HG03457 (cell line): ENCODE results near the gene APOL6.
"Not testable (repeated sequence)": the region's sequence is repeated elsewhere in the genome, so short reads cannot be mapped to it uniquely, and the experiment has no call there.

Experiments
- ATAC-seq: cut with Tn5 transposase; IDR thresholded peaks from one replicate; pipeline ENCODE4 v1.9.1; 2021; ENCODE audit warnings: moderate number of reproducible peaks; ENCODE audit not compliant: unreplicated experiment

APOL6 gene

DNA sequence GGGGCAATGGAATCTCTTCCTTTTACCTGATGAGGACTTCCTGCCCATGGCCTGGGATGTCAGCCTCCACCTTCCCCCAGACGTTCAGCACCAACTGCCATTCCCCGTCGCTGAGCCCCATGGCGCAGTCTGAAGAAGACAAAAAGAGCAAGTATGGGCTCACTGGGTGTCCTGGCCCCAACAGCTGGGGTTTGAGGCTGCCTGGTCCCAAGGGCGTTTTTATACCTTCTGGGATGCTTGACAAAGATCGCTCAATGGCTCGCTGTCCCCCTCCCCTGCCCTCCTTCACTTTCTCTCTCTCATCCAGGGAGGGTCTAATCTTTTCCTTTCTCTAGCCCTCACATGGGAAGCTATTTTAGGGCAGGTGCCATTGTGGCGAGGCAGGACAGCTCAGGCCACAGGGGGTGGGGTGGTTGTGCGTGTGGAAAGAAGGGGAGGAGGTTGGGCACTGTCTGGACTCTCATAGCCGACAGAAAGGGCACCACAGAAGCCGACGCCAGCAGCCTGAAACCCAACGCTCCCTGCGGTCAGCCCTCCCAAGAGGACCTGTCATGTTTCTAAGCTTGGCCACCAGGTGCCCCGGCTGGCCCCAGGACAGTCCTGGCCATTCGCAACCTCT is 31.0 kb upstream of the APOL6 start, which contains the start of gene MB:
TSS of gene MB (minus strand) at position 193 of the 619 bp plus-strand sequence. CDS start at position 121, 72 bp downstream.
- no peak for ATAC-seq

DNA sequence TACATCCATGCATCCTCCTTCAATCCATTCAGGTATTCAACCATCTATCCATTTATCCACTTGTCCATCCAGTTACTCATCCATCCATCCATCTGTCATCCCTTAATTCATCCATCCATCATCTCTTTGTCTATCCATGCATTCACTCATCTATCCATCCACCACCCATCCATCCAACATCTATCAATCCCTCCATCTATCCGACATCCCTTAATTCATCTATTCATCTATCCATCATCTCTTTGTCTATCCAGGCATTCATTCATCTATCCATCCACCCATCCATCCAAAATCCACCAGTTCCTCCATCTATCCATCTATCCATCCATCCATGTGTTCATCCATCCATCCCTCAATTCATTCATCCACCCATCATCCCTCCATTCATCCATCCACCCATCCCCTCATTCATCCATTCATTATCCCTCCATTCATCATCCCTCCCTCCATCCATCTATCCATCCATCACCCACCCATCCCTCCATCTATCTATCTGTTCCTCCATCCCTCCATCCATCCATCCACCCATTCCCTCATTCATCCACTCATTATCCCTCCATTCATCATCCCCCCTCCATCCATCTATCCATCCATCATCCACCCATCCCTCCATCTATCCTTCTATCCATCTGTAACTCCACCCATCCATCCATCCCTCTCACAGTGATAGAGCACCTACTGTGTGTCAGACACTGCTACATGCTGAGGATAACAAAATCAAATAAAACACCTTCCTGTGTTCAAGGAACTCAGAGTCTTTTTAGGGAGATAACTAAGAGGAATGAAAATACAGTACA is 29.6 kb upstream of the APOL6 start:
- no peak for ATAC-seq

DNA sequence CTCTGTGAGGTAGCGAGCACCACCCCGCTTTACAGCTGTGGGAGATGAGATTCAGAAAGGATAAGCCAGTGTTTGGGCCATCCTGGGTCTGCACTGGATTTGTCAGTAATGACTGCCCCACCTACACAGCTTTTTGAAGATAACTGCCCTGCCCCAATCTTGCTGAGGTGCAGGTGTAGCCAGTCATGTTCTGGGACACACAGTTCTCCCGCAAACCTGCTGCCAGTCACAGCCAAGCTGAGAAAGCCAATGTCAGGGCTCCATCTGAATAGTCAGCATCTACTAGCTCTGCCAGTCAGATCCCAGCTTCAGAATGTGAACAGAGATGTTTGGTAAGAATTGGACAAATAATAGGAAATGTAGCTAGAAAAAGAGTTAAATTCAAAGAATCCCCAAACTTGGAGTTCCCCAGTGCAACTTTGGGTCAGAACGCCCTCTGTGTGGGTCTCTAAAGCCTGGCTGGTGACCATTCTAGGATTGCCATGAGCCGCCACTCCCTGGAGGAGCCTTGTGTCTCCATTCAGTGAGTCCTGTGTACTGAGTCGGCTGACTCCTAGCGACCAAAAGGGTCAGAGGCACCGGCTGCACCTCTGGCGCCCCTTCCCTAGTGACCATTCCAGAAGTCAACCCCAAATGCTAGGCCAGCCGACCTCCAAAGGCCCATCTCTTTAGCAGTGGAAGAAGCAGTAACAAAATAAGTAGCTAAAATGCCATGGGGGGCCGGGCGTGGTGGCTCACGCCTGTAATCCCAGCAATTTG is 28.7 kb upstream of the APOL6 start:
- no peak for ATAC-seq

DNA sequence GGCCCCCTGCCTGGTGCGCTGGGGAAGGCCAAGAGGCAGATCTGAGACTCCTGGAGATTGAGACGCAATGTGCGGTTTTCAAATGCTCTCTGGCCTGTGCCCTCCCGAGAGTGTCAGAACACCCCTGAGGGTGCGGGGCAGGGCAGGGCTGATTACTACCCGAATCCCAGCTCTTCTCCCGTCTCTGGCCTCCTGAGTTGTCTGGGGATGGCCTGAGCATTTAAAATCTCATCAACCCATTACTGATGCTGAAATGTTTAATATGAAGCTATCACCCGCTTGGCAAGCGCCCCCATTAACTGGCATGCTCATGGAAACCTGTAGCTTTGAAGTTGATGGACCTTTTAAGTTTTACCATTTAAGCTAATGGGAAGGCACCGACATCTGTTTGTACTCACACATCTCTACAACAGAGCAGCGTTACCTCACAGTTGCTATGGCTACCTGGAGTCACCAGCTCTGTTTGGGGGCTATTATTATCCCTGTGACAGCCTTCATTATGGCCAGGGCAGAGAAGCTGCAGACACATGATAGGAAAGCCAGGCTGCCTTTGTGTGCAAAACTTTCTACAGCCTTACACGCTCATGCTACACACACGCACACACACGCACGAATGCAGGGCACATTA is 27.5 kb upstream of the APOL6 start:
- ATAC-seq = no peak

DNA sequence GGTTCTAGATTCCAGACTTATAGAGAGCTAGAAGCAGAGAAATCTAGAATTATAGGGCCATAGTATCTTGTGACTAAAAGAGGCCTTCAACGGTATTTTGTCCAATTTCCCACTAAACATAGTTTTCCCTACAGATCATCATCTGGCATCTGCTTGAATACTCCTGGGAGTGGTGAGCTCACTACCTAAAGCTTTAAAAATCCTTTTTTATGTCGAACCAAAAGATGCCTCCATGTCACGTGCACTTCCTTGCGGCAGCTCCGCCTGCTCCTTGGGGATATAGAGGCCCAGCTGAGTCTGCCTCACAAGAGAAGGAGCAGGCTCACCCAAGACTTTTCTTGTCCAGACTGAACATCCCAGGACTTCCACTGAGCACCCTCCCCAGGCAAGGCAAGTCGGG is 26.8 kb upstream of the APOL6 start:
- no peak for ATAC-seq

DNA sequence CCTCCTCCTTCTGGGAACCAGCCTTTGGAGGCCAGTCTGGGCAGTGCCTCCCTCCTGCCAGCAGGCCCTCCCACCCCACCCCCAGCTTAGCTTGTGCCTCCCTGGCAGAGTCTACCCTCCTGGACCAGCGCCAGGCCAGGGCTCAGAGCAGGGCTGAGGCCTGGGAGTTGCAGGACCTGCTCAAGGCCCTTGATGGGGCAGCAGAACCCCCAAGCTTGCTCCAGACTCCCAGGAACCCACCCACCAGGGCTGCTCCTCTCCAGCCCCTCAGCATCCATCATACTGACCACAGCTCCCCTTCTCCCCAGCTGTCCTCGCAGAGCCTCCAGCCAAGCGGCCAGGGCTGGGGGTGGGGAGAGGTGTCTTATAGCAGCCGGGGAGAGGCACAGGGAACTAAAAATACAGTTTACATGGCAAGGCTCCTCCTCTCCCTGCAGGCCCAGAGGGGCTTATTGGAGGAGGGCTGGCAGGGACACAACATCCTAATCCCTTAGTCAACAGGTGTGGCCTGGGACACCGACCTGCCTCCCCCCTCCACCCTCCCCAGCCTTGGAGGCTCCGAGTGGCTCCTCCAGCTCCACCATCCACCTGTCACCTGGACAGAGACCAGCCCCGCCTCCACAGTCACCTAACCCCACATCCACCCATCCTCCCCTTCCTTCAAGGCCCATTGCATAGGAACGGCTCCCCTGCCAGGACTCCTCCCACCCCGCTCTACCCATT is 25.9 kb upstream of the APOL6 start:
- no peak for ATAC-seq

DNA sequence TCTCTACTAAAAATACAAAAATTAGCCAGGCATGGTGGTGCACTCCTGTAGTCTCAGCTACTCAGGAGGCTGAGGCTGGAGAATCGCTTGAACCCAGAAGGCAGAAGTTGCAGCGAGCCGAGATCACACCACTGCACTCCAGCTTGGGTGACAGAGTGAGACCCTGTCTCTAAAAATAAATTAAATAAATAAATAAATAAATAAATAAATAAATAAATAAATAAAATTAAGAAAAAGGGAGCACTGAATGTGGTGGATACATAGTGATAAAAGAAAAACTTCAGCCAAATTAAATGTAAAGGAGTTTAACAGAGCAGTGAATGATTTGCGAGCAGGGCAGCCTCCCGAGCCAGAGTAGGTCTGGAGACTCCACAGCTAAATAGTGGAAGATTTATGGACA is 24.4 kb upstream of the APOL6 start:
- ATAC-seq = not testable (repeated sequence)

DNA sequence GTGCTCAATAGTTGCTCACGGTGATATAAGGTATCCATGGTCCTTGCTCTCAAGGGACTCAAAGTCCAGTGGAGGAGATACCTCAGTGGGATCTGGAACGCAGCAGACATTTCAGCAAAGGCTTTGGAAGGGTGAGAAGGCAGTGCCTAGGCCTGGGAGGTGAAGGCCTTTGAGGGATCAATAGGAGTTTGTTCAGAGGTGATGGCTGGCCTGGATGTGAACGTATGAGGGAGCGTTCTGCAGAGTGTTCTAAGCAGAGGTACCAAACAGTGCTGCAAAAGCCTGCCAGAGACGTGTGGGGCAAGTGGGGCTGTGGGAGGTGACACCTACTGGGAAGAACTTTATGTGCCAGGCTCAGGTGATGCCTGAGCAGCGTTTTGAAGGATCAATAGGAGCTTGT is 23.7 kb upstream of the APOL6 start:
- ATAC-seq = no peak

DNA sequence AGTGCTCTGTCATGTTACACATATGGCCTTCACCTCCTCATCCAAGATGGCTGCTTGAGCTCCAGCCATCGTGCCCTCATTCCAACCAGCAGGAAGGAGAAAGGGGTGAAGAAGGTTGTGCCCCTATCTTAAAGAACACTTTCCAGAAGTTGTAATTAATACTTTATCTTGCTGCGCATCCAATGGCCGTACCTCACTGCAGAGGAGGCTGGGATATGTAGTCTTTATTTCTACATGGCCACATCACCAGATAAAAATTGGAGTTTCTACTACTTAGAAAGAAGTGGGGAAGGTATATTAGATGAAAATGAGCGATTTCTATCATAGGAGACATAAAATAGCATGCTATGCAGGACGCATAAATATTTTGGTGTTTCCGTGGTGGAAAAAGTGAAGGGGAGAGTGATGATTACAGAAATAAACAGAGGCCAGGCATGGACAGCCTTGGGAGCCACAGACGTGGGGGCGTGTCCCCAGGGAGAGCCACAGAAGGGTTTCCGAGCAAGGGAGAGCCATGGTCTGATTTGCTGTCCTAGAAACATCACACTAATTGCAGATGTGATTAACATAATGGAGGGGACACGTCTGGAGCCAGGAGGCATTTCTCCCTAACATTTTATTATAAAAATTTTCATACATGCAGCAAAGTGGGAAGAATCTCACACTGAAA is 22.3 kb upstream of the APOL6 start:
- no peak for ATAC-seq

DNA sequence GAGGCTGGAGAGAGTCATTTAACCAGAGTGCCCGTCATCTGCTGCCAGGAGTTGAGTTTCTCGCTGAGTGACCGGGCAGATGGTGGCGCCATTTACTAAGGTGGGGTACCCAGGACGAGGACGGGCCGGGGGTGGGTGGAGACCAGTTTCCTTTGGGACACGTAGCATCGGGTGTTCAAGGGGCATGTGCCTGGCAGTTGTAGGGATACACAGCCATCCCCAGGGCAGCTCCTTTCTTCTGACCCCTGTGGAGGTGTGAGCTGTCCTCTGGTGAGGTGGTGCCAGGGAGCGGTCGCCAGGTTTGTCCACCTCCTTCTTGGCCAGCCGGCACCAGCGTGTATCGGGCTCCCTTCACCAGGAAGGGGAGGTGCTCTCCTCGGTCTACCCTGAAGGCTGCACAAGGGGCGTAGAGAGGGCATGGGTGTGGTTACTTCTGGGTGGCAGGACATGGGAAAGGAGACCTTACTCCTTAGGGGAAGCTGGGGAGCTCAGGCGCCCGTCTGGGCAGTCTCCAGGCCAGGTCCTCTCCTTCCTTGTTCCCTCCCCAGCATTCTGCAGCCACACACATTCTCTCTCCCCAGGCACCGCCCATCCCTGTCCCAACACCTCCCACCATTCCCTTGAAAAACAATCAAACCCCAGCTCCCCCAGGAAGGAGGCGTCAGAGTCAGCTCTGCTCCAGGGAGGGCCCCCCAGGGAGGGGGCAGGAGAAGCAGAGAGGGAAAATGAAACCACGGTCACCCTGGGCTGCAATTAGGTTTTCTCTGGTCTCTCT is 20.8 kb upstream of the APOL6 start:
- ATAC-seq = no peak

DNA sequence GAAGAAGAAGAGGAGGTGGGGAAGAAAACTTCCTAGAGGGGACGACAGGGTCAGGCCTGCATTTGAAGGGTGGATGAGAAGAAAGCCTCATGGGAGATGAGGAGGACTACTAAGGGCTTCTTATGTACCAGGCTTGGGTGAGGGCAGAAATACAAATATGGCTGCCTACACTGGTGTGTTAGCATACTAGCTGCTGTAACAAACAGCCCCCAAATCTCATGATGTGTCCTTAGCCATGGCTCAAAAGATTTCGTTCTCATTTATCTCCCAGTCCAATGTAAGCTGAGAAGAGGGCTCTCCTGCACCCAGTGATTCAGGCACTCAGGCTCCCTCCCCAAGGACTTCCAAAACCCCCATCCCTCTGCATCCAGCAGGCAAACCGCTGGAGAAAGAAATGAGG is 19.5 kb upstream of the APOL6 start:
- no peak for ATAC-seq

DNA sequence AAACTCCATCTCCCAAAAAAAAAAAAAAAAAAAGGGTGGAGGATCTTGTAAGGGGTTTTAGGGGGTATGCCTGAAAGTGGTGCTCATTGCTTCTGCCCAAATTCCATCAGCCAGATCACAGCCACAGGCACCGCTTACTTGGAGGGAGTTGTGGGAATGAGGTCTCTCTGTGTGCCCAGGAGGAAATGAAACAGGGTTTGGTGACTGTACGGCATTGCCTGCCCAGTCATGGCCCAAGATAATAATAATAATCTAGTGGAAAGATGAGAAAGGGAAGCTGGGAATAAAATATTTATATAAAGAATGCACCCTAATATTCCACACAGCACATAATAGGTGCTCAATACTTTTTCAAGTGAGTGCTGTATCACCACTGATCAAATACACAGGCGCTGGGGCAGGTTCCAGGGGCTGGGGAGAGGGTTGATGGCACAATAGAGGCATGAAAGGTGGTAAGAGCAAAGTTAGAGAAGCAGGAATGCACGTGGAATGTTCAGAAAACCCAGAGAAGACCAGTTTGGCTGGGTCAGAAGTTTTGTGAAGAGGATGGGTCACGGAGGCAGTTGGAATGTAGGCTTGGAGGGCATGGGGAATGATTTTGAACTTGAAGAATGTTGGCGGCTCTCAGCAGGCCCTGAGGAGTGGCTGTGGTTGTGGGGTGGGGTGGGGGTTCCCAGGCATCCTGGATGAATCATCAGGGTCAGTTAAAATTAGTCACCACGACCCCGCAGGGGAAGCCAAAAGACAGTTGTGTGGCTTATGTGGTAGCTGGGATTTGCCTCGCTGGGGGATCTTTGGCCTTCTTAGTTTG is 18.6 kb upstream of the APOL6 start:
- ATAC-seq = no peak

DNA sequence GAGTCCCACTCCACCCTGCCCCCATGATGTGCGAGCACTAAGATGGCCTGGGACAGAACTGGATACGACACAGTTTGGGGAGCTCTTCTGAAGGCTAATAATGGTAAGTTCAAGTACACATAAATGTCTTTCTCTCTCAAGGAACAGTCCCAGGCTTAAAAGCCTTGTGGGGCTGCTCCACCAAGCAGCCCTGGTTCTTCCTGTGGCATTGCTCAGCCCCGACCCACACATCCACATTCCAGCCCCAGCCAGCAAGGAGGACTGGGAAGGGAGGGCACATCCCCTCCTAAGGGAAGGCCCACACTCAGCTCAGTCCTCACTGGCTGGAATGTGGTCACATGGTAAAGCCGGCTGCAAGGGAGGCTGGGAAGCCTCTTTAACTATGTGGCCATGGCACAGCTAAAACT is 17.9 kb upstream of the APOL6 start:
- no peak for ATAC-seq

DNA sequence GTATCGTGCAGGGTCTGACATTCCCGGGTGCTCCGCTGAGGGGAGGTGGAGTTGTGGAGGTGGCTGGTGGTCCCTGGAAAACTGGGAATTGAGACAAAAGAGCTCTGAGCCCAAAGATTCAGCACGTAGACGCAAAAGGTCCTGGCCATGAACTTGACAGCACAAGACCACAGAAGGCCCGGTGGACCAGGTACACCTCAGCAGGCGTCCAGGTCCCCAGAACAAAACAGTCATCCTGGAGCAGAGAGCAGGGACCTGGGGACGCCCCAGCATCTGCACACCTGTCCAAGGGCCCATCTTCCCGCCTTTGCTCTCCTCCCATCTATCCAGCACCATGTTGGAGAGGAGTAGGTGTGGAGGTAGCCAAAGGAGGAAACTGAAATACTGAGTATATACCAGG is 17.4 kb upstream of the APOL6 start:
- ATAC-seq = no peak

DNA sequence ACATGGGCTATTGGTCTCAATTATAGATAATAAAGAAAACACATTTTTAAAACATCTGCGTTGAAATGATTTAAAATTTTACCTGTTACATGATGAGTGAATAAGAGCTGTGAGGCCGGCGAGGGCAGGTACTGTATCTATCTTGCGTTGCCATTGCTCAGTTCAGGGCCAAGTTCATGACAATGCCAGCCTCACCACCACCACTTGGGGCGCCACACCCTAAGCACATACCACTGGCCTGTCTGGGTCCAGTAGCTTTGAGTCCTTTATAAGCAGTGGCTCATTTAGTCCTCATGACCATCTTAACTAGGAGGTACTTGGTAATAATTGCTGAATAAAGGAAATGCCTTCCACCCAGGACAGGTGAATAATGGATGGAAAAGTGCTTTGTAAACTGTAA is 16.6 kb upstream of the APOL6 start:
- no peak for ATAC-seq

DNA sequence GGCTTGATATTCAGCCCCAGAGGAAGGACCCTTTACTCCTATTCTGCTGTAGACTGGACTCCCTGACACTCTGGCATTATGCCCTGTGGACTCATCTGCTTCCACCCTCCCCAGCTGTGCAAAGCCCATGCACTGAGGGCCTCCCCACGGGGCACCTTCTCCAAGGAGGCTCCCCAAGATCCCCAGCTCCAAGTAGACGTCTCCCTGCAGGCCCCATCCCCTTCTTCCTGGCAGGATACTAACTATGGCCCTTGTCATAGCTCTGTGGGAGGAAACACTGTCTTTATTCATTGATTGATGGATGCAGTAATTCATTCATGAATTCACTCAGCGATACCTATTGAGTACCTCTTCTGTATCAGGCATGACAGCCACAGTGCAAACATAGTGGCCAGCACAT is 15.3 kb upstream of the APOL6 start:
- no peak for ATAC-seq

DNA sequence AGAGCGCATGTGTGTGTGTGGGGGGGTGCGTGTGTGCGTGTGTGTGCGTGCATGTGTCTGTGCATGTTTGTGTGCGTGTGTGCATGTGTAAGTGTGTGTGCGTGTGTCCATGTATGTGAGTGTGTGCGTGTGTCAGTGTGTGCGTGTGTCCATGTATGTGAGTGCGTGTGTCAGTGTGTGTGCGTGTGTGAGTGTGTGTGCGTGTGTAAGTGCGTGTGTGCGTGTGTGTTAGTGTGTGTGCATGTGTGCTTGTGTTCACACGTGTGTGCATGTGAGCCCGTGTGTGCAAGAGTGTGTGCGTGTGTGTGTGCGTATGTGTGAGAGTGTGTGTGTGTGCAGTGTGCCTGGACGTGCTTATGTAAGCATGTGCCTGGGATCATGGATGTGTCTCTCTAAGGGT is 14.7 kb upstream of the APOL6 start:
- no peak for ATAC-seq

DNA sequence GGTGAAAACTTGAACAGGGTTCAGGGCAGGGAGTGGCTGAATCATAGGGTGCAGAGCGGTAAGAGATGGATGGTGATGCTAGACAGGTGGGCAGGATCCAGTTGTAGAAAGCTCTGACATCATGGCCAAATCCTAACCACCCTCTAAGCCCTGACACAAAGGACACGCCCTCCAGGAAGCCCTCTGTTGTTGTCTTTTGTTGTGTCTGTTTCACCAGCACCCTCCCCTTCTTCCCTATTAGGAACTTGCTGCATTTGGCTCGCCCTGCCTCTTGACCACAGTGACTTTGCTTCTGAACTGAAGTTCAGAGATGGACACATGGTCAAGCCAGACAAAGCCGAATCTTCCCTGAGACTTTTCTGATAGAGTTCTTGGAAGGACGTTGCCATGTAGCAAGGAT is 14.2 kb upstream of the APOL6 start:
- no peak for ATAC-seq
